ENCODE measurements around the gene TSPAN8.
"Not testable (repeated sequence)": the region's sequence is repeated elsewhere in the genome, so short reads cannot be mapped to it uniquely, and the experiment has no call there.

Gene TSPAN8

DNA sequence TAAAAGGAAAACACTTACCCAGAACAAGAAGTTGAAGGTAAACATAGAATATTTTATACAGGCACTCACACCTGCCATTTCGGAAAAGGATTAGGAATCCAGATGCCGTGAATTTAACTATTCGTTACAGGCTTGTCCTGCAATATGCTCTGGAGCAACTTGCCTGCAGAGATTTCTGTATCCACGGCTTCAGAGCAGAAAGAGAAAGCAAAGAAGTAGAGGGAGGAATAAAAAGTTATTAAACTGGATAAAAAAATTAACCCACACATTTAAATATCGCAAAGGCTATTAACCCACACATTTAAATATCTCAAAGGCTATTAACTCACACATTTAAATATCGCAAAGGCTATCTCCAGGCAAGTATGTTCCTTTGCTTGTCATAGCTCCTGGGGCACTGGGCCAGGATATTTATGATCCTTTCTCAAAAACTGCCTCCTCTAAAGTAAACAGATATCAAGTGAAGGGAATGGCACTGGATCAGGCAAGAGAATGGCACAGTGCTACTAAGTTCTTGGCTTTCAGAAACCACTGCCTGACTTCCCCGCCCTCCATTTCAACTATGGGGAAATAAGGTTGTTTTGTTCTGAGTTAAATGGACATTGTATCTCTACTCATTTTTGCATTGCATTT, at the start of gene TSPAN8:
TSS of gene TSPAN8 (minus strand) at position 399 of the 633 bp plus-strand sequence. CDS start at position 78, 321 bp downstream.
- no peak for DNase-seq

DNA sequence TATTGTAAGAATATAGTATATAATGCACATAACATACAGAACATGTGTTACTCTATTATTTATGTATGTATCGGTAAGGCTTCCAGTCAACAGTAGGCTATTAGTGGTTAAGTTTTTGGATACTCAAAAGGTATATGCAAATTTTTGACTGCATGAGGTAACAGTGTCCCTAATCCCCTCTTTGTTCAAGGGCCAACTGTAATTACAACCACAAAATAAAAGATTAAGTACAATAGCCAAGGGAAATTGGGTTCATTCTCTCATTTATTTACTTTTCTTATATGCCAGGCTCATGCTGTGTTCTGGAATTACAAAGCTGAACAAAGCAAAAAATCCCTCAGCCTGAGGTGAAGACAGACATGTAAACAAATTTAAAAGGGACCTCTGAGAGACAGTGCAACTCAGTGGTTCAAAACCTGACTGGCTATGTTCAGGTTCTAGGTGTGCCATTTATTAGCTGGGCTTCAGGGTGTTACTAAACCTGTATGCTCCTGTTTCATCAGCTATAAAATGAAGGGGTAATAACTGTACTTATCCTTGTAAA, 43.4 kb upstream of the TSPAN8 start:
- DNase-seq, result no peak

DNA sequence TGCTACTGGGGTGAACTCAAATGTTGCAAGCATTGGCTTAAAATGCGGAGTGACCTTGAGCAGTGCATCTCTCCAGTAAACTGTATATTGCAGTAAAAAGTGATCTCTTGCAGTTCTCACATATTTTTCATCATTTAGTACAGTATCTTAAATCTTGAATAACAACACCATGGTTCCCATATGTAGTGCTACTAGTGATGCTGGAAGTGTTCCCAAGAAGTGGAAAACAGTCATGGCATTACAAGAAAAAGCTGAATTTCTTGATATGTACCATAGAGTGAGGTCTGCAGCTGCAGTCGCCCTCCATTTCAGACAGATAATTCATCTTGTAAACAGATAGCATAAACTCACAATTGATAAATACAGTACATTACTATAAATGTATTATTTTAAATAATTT, 42.9 kb upstream of the TSPAN8 start:
- no peak for DNase-seq

DNA sequence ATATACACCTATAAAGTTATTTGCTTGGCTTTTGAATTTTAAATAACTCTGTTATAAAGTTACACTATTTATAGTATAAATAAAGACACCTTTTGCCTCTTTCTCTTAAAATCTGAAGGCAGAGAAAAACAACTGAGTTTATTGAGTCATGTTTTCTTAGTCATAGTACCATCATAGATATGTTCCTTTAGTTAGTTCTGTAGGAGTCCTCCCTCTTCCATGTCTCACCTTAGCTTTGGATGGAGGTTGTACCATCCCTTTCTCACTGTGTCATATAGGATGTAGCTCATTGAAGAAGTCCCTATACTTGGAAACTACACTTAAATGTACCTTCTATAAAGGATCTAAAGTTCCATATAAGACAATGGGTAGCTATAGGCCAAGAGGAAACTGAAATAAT, 39.7 kb upstream of the TSPAN8 start:
- no peak for DNase-seq

DNA sequence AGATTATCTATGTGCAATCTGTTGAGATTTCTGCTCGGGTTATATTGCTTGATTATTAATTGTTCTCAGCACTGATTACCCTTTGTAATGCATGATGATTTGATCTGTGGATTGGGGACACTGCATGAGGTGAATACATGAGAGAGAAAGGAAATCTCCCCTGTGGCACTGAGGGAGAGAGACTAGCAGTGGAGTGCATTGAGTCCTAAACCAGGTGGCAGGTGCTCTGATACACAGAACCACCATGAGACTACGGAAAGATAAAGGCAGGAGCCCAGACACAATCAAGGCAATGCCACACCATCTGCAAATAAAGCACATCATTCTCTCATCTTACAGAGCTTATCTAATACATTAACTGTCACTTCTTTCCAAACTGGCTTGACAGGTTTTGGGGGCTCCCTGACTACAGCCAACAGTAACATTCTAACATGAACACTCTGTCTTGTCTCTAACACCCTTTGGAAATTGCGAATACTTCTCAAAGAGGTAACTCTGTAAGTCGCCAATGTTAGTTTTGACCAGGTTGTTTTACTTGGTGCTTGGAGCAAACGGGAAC, 37.6 kb upstream of the TSPAN8 start:
- no peak for DNase-seq

DNA sequence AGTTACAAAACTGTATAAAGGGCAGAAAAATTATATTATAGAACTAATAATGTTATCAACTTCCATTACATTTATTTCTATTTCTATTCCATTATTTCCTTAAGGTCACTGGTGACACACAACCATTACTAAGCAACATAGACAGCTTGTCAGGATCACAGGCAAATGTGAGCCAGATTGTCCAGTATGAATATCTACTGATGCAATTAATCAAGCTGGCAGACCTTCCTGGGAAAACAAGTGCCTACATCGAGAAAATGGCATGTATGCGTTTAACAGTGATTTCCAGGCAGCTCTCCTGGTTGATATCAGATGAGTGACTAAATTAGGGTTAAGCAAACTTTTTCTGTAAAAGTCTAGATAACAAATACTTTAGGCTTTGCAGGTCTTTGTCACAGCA, 36.9 kb upstream of the TSPAN8 start:
- DNase-seq, result no peak

DNA sequence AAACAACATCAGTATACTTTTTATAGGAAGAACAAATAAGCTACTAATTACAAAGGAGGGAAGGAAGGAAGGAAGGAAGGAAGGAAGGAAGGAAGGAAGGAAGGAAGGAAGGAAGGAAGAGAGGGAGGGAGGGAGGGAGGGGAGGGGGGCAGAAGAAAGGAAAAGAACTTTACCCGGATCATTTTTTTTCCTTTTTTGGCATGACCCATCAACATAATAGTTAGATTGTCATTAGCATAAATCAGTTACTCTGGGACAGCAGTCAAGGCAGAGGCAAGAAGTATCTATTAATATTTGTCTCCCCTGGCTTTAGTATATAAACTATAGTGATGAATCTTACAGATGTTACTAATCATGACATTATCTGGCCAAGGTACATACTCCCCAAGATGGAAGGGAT, 35.2 kb upstream of the TSPAN8 start:
- DNase-seq, result no peak

DNA sequence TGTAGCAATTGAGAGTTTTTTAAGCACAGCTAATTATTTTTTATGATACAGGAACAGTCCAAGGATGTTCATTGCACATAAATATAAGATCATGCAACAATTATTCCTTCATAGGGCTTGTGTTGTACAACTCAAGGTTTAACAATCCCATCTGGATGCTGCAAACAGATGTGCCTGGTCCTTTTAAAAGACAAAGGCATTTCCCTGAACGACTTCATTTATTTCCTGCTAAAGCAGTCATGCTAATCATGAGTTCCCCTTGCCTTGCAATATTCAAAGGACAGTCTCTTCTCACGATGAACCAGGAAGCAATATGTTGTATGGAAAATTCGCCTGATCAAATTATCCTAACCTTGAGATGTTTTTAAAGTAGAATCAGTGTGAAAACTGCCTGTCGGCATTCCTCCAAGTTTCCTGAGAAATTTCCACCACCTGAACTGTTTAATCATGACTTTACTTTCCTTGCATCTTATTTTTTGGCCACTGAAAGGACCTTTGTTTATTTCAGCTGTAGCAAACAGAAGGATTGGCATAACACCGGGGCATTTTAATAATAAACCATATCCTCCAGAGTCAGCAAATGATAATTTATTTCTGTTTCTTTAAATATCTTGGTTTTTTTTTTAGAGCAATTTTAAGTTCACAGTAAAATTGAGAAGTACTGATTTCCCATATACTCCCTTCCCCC, 33.9 kb upstream of the TSPAN8 start:
- DNase-seq, result no peak

DNA sequence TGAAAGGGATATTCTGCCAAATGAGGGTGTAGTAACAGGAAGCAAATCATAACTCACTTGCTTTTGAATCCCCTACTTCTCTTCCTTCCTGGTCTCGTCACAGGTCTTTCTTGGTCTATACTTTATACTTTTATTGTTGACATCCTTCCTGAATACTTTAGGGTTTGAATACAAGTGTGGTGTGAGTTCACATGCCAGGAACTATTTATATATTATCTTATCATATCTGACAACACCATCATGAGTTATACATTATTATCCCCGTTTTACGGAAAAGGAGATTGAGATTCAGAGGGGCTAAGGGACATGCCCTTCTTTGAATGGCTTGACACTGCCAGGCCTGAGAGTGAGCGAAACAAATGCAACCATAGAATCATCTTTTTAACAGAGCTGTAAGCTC, 33.0 kb upstream of the TSPAN8 start:
- DNase-seq, result no peak

DNA sequence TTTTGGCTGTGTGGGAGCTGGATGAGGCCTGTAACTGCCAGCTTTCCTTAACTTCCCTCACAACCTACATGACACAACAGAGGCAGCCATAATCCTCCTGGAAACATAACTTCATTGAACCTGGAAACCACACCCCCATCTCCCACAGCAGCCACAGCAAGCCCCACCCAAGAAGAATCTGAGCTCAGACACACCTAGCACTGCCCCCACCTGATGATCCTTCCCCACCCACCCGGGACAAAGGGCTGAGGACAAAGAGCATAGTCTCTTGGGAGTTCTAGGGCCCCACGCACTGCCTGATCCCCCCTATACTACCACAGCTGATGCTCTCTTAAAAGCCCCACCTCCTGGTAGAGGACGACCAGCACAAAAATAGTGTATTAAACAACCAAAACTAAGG, 29.6 kb upstream of the TSPAN8 start:
- no peak for DNase-seq

DNA sequence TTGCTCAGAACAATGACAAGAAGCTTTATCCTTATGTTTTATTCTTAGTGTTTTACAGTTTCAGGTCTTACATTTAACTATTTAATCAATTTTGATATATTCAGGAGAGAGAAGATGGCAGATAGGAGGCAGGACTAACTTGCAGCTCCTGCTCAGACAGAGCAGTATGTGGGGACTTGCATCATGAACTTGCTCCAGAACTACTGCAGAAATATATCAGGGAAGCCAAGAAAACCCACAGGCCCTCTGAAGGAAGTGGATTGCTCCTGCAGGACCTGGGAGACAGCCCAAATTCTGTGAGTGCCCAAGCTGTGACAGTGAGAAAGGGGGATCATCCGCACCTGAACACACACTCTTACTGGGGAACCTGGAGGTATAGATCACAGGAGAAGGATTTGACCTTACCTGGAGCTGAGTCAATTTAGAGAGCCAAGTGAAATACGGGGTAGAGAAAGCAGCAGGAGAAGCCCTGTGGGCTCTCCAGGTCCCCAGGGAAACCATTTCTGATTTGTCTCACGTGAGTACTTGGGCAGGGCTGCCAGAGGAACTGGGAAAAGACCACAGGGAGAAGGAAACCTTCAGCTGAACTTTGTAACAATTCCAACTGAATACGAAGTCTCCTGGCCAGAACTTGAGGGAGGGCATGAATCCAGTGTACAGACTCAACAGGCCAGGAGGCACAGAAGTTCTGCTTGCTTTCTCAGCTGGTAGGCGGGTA, 28.9 kb upstream of the TSPAN8 start:
- no peak for DNase-seq

DNA sequence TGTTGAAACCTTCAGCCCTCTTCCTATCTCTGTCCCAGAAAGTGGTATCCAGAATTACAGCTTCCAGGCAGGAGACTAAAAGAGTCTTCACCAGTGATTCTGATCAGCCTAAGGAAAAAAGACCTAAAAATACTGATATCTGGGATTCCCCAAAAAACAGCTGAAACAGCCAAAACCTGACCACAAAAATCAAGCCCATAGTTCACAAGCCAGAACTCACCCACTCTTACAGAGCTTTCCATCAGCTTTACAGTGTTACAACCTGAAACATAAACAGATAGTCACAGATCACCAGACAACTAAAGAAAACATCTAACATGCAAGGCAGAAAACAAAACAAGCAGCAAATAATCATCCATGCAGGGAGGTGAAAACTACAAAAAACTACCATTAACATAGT, 26.0 kb upstream of the TSPAN8 start:
- no peak for DNase-seq

DNA sequence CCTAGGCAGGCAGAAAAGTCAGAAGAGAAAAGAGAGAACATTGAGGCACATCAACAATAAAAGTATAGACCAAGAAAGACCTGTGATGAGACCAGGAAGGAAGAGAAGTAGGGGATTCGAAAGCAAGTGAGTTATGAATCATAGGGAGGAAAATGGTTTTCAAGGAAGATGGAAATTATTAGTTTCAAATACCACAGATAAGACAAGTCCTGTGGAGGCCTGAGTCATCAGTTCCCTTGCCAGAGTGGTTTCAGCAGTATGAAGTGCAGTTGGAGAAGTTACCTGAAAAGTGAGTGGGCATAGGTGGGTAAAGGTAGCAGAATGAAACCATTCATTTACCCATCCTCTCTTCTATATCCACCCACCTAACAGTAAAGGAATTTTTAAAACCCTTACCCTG, 25.2 kb upstream of the TSPAN8 start:
- no peak for DNase-seq

DNA sequence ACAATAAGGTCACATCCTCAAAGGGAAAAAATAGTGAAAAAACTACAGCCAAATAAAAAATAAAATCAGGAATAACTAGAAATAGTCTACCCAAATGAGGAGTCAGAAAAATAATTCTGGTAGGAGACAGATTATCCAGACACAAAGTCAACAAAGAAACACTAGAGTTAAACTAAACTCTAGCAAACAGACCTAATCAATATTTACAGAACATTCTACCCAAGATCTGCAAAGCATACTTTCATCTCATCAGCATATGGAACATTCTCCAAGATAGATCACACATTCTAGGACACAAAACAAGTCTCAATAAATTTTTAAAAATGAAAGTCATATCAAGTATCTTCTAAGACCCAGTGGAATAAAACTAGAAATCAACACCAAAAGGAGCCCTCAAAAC, 20.4 kb upstream of the TSPAN8 start:
- DNase-seq, result no peak

DNA sequence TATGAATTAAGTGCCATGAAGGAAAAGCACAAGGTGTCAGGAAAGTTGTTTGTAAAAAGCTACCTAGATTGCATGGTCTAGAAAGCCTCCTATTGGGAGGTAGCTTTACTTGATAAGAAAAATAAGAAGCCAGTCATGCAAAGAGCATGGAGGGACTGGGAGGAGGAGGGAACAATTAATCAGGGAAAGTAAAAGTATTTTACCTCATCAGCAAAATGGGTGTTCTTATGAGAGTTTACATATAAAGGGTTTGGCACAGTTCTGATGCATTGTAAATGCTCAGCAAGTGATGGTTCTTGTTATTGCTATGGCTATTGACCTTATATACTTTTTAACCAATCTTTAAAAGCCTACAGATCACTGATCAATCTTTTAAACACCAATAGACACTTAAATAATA, 17.0 kb upstream of the TSPAN8 start:
- DNase-seq, result no peak

DNA sequence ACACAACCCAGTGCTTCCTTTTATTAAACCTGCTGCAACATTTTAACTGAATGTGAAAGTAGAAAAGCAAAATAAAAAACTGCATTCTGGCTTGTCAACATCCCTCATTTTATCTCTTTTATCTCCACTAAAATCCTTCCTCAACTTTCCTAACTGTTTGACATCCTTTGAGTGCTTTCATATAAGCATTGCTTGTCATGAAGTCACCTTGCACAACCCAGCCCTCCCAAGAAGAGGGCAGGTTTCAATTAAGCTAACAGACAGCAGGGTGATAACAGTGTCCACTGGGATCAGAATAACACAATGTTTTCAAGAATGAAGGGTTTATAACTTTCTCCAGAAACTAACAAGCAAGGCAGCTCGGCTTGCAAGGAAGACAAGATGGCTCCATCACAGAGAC, 16.3 kb upstream of the TSPAN8 start:
- DNase-seq, result no peak

DNA sequence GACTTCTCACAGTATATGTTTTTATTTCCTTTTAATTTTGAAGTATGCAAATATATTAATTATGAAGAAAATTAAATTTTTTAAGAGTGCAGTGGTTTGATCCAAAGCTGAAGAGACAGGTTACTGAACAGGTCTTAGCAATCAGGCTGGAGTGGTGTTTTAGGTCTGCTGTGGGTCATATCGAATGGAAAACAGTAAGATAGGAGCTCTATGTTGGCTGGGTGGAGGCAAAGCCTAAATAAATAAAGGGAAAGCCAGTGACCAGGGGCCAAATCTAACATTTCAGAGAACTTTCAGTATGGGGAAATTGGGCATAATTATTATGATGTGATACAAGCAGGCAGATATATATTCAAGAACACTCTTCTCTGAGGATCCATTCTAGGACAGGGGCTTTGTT, 12.7 kb upstream of the TSPAN8 start:
- no peak for DNase-seq

DNA sequence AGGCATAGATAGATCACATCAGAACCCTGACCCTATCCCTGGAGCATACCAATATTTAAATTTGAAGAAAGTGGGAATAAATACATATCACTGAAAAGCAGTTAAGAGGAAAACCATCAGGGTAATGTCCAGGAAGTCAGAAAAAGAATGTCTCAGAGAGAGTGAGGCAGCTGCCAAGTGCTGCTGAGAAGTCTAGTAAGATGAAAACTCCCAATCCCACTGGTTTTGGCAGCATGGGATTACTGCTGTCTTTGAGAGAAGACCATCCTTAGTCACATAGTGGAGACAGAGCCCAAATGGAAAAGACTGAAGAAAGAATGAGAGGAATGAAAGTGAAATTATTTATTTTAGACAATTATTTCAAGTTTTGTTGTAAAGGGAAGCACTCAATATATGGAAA, 11.5 kb upstream of the TSPAN8 start:
- no peak for DNase-seq

DNA sequence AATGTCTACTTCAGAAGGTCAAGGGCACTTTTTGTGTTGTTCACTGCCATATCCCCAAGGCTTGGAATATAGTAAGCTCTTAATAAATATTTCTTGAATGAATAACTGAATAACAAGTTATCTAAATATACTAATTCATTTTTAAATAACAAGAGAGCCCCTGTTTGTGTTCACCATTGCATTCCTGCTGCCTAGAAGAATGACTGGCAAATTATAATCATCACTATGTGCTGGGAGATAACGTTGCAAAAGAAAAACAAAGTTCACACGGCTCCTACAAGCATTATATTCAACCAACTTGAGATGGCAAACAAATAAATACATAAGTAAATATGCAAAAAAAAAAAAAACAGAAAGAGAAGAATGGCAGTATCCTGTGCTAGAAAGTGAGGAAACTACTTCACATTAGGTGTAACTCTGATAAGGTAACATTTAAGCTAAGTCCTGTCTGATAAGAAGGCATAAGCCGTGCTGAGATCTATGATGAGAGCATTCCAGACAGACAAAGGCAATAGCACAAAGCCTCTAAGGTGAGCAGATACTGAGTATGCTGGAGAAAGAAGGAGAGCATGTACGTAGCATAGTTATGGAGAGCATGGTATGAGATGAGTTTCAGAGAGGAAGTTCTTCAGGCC, 9.2 kb upstream of the TSPAN8 start:
- DNase-seq, result no peak

DNA sequence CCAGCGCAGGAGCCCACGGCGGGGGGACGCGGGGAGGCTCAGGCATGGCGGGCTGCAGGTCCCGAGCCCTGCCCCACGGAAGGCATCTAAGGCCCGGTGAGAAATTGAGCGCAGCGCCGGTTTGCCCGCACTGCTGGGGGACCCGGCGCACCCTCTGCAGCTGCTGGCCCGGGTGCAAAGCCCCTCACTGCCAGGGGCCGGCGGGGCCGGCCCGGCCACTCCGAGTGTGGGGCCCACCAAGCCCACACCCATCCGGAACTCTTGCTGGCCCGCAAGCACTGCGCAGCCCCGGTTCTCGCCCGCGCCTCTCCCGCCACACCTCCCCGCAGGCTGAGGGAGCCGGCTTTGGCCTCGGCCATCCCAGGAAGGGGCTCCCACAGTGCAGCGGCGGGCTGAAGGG, 8.5 kb upstream of the TSPAN8 start:
- no peak for DNase-seq

DNA sequence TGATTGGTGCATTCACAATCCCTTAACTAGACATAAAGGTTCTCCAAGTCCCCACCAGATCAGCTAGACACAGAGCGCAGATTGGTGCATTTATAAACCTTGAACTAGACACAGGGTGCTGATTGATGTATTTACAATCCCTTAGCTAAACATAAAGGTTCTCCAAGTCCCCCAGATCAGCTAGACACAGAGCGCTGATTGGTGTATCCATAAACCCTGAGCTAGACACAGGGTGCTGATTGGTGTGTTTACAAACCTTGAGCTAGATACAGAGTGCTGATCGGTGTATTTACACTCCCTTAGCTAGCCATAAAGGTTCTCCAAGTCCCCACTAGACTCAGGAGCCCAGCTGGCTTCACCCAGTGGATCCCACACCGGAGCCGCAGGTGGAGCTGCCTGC, 8.0 kb upstream of the TSPAN8 start:
- DNase-seq, result not testable (repeated sequence)

DNA sequence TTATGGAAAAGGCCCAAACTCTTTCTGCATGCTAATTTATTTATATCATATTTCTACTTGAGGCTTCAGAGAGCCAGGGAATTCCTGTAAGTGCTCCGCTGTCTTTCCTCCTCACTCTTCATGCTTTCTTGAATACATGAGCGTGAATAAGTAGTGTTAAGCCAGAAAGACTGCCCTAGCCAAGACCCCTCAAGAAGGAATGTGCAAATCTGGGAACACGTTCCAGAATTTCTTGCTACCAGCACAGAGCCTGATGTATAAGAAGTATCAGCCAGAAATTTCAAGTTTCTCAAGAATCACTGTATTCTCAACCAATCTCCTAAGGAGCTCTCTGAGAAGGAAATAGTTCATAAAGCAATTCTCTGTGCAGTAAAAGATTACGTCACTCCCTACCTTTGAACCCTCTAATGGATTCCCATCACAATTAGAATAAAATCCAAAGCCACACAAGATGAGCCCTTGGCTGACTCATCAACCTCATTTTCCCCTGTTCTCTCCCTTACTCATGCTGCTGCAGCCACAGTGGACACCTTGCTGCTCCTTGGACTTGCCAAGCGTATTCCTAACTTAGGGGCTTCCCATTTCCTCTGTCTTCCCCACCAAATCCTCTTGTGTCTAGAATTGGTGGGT, 6.9 kb upstream of the TSPAN8 start:
- no peak for DNase-seq

DNA sequence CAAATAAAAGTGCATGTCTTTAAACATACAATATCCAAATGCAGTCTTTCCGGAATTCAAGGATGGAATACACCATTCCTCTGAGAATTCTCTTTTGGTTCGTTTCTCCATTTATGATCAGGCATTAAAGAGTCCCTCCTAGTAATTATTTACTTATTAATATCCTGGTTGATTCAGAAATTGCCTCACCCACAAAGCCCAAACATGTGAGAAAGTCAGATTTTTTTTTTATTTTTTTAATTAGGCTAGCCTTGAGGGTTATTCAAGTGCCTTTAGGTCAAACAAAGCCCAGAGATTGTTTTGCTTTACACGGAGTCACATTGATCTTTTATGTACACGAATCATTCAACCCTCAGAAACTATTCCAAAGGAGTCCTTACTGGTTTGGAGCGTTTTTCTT, 6.4 kb upstream of the TSPAN8 start:
- DNase-seq, result no peak

Data from activated CD8-positive, alpha-beta memory T cell treated with anti-CD3 and anti-CD28 coated beads, Interleukin-2, amount 50 U/mL, for 4 hours (primary cell).